Prostate gland (tissue), 2 donors: ENCODE measurements around the gene BAAT. TPM values are rescaled to one million over a fixed set of nuclear protein-coding genes. Genes with fewer than 3 reads are reported as not detected.
A peak's percentile ranks its signal among the peaks of the same experiment; 100 is the strongest.

Experiments used
- DNase-seq: peaks from one replicate; pipeline ENCODE4 v3.0.0-alpha.2; 2019; ENCODE audit warnings: low spot score
- H3K27ac ChIP-seq, 2 donors: fragments of 200-600 bp; sonication (generic); 2 replicates each; pipeline ENCODE4 v1.5.1; 2017 to 2019
- H3K27me3 ChIP-seq: fragments of 200-600 bp; sonication (generic); replicated peaks from 2 replicates; pipeline ENCODE4 v1.5.1; 2019; ENCODE audit not compliant: insufficient read depth
- H3K36me3 ChIP-seq, 2 donors: fragments of 200-600 bp; sonication (generic); 1 replicate in 1 of 2; 2 replicates in 1 of 2; pipeline versions ENCODE4 v1.5.1 to v1.8.1; 2017 to 2019
- H3K4me1 ChIP-seq: fragments of 200-600 bp; sonication (generic); replicated peaks from 2 replicates; pipeline ENCODE4 v1.5.1; 2019
- H3K4me3 ChIP-seq, 2 donors: fragments of 200-600 bp; sonication (generic); 2 replicates each; pipeline ENCODE4 v1.5.1; 2017 to 2019
- H3K9me3 ChIP-seq: fragments of 200-600 bp; sonication (generic); 2 replicates; pipeline ENCODE4 v1.5.1; 2017
- POLR2A ChIP-seq: fragments of 450-650 bp; IDR thresholded peaks from one replicate; pipeline ENCODE4 v1.6.1; 2016; ENCODE audit warnings: antibody characterized with exemption, mild to moderate bottlenecking
- POLR2AphosphoS5 ChIP-seq: sonication (generic); formaldehyde crosslinking; IDR thresholded peaks from one replicate; pipeline ENCODE4 v1.6.1; 2017; ENCODE audit warnings: antibody characterized with exemption
- WGBS: methylation state at CpG from one replicate; pipeline ENCODE4 v1.1.5; 2018; 5-methylcytosine and 5-hydroxymethylcytosine counted together
- intact Hi-C: fragments of 100-400 bp; cut with DNase I; formaldehyde crosslinking; loops from one replicate; pipeline ENCODE4 v1.14.2; 2022
- total RNA-seq, 2 donors: library from RNA; depleted of rRNA; stranded (reverse); fragments of >200 nt; gene quantifications; one replicate each; pipeline ENCODE4 v1.1.0, GENCODE V29; 2016
- TF ChIP-seq, protein P1 (sequence below), 4 experiments: fragments of 200-600 bp in 2 of 4; fragments of 450-650 bp in 2 of 4; sonication (generic) in 2 of 4; IDR thresholded peaks; 1 replicate in 3 of 4; 2 replicates in 1 of 4; pipeline ENCODE4 v1.5.1; 2016 to 2019; ENCODE audit warnings: antibody characterized with exemption in 4 of 4, mild to moderate bottlenecking in 2 of 4, moderate library complexity in 2 of 4

The BAAT gene
- total RNA-seq, 2 donors from 2014 or later: not detected

- intact Hi-C loops: loop anchor here (5.0 kb wide), 1 partner anchor 133 kb away; the partner anchor contains the start of gene RNF20
- H3K27me3 ChIP-seq: no peaks in the 10 kb centered on the region
- DNase-seq: no peak
- 0% methylated on average over 2 of the region's 2 CpGs for WGBS
- H3K4me3 ChIP-seq: peak overlapping the region; percentile 73 to 77
- peak overlapping the region; percentile 85 to 90 for H3K27ac ChIP-seq
- H3K36me3 ChIP-seq: peaks cover 0 to 9% of the 10 kb centered on the region in 2 donors
- peaks cover 11% of the 10 kb centered on the region for H3K4me1 ChIP-seq
- H3K9me3 ChIP-seq: no peaks in the 10 kb centered on the region
- TF ChIP-seq POLR2AphosphoS5 (no peak), POLR2A (no peak)
- TF ChIP-seq, protein P1, sequence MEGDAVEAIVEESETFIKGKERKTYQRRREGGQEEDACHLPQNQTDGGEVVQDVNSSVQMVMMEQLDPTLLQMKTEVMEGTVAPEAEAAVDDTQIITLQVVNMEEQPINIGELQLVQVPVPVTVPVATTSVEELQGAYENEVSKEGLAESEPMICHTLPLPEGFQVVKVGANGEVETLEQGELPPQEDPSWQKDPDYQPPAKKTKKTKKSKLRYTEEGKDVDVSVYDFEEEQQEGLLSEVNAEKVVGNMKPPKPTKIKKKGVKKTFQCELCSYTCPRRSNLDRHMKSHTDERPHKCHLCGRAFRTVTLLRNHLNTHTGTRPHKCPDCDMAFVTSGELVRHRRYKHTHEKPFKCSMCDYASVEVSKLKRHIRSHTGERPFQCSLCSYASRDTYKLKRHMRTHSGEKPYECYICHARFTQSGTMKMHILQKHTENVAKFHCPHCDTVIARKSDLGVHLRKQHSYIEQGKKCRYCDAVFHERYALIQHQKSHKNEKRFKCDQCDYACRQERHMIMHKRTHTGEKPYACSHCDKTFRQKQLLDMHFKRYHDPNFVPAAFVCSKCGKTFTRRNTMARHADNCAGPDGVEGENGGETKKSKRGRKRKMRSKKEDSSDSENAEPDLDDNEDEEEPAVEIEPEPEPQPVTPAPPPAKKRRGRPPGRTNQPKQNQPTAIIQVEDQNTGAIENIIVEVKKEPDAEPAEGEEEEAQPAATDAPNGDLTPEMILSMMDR (IDR thresholded peaks at IDR 0.05): no peak
Measured at GRCh38 chr9:101399643-101399970, 14.8 kb upstream of the BAAT start.

DNA sequence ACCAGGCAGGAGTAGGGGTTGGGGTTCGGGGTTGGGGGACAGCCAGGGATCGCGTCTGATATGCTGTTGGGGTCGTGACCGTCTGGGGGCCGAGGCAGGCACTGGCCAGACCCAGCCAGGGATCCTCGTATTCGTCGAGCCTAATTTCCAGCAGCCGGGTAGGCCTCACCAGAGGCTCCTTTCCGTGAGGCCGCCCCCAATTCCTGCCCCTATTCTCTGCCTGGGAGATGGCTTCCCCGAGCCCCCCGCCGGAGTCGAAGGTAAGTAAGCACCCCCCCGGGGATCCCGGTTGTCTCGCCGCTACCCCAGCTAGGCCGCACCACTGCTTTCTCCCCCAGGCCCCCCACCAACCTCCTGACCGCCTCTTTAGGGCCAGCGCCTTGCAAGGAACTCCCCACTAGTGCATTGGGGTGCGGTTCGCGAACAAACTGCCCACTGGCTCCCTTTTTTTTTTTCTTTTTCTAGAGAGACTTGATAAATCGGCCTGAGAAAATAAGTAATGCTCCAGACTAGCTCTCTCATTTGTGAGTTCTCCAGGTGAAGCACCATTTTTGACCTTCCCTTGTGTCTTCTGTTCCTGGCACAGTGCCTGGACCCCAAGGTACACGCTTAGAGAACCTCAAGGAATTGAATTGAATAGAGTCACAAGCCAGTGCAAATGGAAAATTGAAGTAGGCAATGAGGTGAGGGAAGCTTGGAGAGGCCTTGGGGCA lies 14.3 kb upstream of the BAAT start:
- 2% methylated on average over 27 of the region's 28 CpGs for WGBS

DNA sequence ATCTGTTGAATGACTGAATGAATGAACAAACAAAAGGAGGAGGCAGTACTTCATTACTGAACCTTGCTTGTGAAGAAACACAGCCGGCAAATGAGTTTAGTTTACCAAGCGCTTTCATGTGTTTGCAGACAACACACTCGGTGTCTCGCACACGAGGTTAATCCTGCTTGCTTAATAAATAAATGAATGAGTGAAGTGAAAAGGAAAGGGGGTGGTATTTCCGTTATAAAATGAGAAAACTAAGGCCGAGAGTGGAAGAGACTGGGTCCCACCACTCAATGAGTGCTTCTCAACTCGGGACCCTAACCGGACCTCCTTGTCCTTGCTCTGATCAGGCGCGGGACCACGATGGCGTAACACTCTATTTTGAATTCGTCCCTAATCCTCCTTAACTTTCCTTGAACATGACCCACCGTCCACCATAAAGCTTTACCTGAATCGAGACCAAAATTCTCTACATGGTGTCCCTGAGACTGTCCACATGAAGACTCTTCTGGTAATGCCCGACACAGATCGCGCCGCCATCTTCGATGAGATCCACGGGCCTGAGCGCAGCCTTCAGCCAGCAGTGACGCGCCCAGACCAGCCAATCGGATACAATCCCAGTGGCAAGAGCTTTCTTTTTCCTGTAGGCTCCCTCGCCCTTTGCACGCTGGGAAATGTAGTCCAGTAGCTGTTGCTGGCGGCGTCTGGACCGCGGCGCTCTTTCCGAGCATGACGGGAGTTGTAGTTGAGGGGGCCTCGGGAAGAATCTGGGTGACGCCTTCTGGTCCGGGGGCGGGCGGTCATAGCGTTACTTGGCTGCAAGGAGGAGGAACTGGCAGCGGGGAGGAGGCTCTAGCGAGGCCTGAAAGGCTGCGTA lies 13.5 kb upstream of the BAAT start, which contains the start of the genes MRPL50 and ZNF189:
Gene MRPL50, minus strand, starts transcription at position 551 of the 862 bp plus-strand sequence. Its CDS starts 26 bp downstream, at position 525.
Gene ZNF189, plus strand, starts transcription at position 784 of the 862 bp plus-strand sequence. CDS start 306 bp downstream, outside the sequence.
- no peaks in the 10 kb centered on the region for H3K9me3 ChIP-seq
- TF ChIP-seq POLR2AphosphoS5 (peak; percentile 99), POLR2A (peak; percentile 87)
- TF ChIP-seq, protein P1 (IDR thresholded peaks at IDR 0.05): peak in 1 of 4 experiments; percentile 21
- H3K27me3 ChIP-seq: no peaks in the 10 kb centered on the region
- peak within 1 kb of the TSS; percentile 73 to 77 for H3K4me3 ChIP-seq
- DNase-seq: peak; percentile 99
- intact Hi-C loops: loop anchor here (5.0 kb wide), 1 partner anchor 134 kb away; the partner anchor contains the start of gene RNF20
- H3K4me1 ChIP-seq: peaks cover 11% of the 10 kb centered on the region
- peaks cover 0 to 4% of the 10 kb centered on the region in 2 donors for H3K36me3 ChIP-seq
- WGBS: under 1% methylated on average over 44 of the region's 44 CpGs
- H3K27ac ChIP-seq: peak within 1 kb of the TSS; percentile 85 to 90

More for the DNA sequence above, 14.3 kb upstream of the BAAT start:
- Histone ChIP-seq H3K27ac (peak overlapping the region; percentile 85 to 90), H3K36me3 (peaks cover 0 to 9% of the 10 kb centered on the region in 2 donors), H3K4me3 (peak overlapping the region; percentile 73 to 77), H3K9me3 (no peaks in the 10 kb centered on the region), H3K27me3 (no peaks in the 10 kb centered on the region), H3K4me1 (peaks cover 11% of the 10 kb centered on the region)
- TF ChIP-seq POLR2A: no peak
- TF ChIP-seq, protein P1 (IDR thresholded peaks at IDR 0.05): no peak
- no peak for TF ChIP-seq POLR2AphosphoS5
- intact Hi-C loops: loop anchor here (5.0 kb wide), 1 partner anchor 133 kb away; the partner anchor contains the start of gene RNF20
- DNase-seq: peak; percentile 23

DNA sequence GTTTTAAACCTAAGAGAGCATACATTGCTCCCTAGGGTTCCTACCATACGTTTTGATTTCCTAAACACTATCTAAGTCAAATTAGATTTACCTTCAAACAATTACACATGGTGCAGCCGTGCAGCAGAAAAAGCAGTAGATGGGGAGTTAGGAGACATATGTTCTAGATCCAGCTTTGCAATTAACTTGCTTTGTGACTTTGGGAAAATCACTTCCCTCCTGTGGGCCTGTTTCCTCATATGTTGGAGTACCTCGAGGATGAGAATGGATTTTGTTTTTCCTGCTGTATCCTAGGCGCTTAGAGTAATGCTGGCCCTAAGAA lies 12.9 kb upstream of the BAAT start:
- TF ChIP-seq, protein P1 (IDR thresholded peaks at IDR 0.05): no peak
- TF ChIP-seq POLR2AphosphoS5 (no peak), POLR2A (no peak)
- intact Hi-C loops: loop anchor here (5.0 kb wide), 1 partner anchor 135 kb away; the partner anchor contains the start of gene RNF20
- WGBS: 8% methylated on average over 4 of the region's 4 CpGs
- Histone ChIP-seq H3K27me3 (no peaks in the 10 kb centered on the region), H3K4me3 (peak overlapping the region; percentile 73 to 77), H3K27ac (peak overlapping the region; percentile 85 to 90), H3K4me1 (peaks cover 11% of the 10 kb centered on the region), H3K9me3 (no peaks in the 10 kb centered on the region), H3K36me3 (peaks cover 0 to 4% of the 10 kb centered on the region in 2 donors)
- DNase-seq: no peak
